Activated gamma-delta T cell (primary cell): Measurements from ENCODE around the gene MUC13.

Experiments
- DNase-seq: peaks from one replicate; lab custom pipeline; 2025; lab: John Stamatoyannopoulos, UW

The MUC13 gene

DNA sequence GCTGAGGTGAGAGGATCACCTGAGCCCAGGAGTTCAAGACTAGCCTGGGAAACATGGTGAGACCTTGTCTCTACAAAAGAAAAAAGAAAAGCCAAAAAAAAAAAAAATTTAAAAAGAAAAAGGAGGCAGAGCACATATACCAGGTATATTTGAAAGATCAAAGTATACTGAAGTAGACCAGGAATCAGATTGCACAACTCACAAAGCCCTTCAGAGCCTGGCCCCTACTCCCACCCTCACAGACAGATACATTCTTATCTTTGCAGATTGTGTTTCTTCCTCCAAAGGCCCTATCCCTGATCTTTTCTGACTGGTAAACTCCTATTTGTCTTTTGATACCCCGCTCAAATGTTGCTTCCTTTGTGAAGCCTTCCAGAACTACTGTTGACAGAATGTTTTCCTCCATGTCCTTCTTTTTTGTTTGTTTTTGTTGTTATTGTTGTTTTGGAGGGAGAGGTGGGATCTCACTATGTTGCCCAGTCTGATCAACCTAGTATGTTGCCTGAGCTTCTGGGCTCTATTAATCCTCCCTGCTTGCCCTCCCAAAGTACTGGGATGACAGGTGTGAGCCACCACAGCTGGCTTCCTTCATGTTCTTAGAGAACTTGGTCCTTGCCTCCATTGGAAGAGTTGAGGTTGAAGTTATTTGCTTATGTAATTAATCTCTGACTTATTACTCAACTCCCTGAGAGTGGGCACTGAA, 37.6 kb downstream of the MUC13 start:
- DNase-seq = no peak

DNA sequence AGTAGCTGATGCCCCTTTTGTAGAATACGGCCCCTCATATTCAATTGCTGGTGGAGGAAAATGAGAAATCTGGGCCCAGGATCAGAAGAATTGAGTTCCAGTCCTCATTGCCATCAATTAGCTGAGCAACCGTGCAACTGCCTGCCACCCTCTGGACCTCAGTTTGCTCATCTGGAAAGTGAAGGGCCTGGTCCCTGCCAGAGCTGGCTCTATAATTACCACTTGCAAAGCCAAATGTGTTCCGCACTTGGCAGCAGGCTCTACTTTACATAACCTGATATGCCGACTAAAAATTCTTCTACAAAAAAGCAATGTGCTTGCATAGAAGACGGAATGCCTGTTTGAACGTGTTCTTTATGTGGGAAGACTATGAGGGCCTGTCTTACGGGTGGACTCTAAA, 38.8 kb downstream of the MUC13 start:
- DNase-seq = no peak

DNA sequence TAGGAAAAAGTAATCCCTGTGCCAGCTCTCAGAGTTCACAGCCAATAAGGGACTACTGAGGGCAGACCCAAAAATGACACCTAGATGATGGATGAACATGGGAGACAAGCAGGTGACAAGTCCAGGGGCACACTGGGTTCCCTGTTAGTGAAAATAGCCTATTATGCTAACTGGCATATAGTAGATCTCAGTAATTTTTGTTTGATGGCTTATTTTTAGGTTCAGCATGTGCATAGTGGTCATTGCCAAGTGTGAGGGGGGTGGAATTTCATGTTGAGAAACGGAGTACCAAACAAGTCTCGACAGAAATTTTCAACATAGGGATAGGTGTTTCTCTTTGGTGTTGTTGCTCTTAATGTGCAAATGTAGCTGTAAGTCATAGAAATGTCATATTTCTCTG, 41.0 kb downstream of the MUC13 start:
- DNase-seq = no peak

DNA sequence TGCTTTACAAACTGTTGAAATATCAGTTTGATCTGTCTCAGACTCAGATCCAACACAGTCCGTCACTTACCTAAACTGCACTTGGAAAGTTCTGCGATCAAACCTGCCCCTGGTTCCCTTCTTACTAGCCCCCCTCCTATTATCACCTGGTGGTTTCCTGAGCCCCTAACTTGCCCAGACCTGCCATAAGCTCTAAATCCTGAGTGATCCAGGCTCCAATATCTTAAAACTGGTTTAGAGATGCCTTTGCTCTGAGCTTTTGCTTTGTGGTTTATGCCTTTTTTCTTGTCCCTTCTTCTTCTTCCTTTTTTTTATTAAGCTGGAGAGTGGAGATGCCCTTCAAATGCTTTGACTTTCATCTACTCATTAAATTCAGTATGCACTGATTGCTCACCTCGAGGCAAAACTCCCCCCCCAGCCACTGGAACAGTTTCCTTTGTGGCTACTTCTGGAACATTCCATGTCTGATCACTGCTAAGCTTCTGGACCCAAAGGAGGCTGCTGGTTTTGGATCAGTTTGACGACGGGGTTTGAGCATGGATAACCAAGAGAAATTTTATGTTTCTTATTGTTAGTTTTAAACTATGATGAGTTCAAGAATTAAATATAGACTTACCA, 43.9 kb downstream of the MUC13 start:
- no peak for DNase-seq

DNA sequence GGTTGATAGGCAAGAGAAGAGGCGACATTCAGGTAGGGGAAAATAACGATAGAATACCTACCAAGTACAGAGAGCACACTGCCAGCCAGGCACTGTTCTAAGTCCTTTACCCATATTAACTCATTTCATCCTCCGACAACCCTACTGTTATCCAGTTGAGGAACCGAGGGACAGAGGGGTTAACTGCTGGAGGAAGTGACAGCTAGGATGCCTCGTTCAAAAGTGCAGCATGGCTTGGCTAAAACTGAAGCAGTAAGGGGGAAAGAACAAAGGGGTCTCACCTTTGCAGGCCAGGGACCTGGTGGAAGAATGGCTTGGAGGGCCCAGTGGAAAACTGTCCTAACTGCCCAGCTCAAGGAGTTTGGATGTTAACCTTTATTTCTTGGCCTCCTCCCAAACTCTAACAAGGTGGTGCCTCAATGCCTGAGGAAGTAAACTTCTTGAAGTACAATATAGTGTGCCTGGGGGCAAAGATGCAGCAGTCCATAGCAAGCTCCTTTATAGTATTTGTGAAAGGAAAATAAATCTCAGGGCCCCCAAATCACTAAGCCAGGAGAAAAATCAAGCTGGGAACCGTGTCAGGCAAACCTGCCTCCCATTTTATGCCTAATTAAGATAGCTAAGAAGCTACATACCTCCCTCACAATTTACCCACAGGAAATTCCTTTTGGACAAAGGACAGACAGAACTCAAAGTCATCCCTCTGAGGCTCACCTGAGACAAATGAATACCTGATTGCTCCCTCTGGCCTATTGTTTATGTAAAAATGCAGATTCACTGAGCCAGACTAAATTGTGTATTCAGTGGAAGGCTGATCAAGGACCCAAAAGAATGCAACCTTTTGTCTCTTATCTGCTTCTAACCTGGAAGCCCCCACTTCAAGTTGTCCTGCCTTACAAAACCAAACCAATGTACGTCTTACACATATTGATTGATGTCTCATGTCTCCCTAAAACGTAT, 45.8 kb downstream of the MUC13 start:
- no peak for DNase-seq

DNA sequence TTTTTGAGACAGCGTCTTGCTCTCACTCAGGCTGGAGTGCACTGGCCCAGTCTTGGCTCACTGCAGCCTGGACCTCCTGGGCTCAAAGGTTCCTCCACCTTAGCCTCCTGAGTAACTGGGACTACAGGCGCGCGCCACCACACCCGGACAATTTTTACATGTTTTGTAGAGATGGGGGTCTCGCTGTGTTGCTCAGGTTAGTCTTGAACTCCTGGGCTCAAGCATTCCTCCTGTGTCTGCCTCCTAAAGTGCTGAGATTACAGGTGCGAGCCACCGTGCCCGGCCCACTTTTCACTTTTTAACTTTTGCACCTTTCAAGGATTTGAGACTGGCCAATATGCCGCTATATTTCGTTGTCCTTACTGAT, 46.6 kb downstream of the MUC13 start:
- DNase-seq = no peak

DNA sequence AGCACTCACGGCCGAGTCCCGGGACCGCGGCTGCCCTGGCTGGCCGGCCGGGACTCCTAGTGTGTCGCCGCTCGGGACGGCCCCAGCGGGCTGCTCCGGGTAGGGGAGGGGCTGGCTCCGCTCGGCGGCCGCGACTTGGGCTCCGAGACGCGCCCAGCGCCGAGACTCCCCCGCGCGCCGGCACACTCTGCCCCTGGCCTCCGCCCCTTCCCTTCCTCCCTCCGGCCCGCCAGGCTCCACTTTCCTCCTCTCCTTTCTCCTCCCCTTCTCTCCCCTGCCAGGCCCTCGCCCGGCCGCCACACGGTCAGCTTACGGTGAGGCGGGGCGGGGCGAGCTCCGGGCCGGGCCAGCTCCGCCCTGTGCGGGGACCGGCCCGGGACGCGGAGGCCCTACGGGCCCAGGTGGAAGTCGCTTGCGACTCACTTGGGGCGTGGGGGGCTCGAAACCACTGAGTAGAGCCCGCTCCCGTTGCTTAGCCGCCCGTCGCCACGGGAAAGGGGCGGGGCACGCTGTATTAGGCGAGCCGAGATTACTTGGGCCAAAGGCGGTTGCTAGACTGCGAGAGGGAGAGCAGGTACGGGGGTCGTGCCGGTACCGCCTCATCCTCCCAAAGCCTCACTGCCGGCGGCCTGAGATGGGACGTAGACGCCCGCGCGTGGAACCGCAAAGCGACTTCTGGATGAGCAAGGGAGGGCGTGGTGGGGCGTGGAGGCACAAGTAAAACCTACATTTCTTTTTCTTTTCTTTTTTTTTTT, 47.2 kb downstream of the MUC13 start, which contains the start of gene ITGB5:
ITGB5 (minus strand) TSS at position 189 of the 755 bp plus-strand sequence. CDS start 365 bp downstream, outside the sequence.
- DNase-seq = no peak

DNA sequence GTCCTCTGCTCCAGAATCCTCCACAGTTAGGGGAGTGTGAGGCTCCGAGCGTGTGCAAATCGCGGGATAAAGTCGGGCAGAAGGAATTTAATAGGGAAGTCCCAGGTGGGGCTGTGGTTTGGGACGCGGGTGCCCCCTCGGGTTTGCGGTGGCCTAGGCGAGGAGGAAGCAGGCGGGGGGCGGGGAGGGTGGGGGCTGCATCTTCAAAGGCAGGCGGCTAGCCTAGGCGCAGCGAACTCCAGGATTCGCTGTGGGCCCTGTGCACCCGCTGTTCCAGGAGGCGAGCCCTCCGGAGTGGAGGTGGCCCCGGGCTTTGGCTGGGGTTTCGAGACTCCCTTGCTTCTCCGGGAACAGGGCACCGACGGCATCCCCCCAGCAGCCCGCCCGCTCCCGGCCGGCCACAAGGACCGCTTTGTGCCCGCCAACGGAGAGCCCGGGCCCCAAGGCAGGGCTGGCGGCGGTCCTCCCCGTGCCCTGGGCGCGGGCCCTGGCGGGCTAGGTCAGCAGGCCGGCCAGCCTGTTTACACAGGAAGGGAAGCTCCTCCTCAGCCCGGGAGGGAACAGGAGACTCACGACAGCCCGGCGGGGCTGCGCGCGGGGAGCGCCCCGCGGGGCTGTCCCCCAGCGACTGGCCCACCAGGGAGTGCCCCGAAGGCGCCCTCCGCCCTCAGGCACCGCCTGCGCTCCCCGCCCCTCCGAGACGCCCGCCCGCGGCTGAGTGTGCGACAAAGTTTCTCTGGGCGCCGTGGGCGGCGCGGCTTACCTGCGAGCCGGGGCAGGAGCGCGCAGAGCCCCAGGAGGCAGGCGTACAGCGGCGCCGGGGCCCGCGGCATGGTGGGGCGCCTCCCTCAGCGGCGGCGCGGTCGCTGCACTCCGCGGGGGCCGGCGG, 48.1 kb downstream of the MUC13 start:
- no peak for DNase-seq

DNA sequence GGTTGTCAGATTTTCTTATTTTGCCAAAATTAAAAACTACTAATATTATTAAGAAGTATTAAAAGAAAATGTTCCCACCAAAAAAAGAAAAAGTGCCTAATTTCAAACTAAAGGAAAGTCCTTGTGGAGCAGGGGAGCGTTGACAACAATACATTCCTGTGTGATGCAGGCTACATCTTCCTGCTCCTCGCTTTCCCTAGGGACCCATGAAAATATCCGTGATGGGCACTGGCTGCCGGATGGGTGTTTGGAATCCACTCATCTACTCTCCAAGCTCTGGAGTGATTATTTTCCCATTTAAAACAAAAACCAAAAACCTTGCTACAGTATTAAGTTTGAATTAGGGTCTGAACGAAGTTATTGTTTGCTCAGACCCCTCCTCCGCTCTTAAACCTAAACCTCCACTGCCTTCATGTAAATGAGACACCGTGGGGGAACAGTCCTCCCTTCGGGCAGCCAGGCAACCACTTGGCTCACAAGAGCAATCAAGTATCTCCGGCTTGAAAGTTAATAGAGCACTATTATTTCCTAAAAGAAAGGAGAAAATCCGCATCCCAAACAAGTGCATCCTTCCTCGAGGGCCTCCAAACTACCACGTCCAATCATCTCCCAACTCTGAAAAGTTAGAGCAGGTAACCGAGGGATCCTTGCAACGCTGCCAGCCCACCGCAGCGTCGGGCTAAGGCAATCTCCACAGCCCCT, 48.9 kb downstream of the MUC13 start:
- DNase-seq = no peak

DNA sequence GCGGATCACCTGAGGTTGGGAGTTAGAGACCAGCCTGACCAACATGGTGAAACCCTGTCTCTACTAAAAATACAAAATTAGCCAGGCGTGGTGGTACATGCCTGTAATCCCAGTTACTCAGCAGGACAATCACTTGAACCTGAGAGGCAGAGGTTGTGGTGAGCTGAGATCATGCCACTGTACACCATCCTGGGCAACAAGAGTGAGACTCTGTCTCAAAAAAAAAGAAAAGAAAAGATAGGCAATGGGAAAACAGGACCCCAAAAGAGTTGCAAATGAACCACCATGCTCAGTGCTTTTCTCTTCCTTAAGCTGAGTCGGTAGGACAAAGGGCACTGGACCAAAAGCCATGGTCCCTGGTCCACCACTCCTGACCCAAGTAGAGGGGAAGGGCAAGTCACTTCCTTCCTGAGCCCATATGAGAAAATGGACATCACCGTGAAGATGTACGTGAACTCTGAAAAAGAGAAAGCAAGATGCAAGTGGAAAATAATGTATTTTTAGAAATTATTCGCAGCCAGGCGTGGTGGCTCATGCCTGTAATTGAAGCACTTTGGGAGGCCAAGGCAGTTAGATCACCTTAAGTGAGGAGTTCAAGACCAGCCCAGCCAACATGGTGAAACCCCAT, 50.0 kb downstream of the MUC13 start:
- no peak for DNase-seq

DNA sequence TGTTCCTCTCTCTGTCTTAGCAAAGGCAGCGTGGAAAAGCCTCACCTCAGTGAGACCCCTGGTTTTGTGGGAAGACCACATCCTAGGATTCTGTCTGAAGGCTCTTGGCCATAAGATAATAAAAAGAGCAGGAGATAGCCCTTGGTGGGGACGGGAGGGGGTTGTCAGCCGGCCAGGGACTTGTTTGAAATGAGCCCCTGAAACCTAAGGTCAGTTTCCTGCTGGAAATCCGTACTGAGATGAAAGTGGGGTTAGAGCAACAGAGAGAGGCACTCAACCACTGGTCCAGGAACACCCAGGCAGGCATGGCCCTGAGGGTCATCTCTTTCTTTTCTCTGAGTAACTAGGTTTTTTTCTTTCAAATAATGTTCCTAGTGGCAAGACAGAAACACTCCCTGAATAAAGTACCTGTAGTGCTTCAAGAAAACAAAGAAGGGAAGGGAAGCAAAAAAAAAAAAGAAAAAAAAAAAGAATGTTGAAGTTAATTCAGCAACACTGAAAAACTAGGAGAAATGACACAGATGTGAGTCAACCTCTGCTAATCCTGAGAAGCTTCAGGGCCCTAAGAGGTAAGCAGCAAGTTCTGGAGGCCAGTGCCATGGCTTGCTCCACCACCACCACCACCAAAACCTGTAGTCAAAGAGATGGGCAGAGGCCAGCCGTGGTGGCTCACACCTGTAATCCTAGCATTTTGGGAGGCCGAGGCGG, 50.6 kb downstream of the MUC13 start:
- no peak for DNase-seq

DNA sequence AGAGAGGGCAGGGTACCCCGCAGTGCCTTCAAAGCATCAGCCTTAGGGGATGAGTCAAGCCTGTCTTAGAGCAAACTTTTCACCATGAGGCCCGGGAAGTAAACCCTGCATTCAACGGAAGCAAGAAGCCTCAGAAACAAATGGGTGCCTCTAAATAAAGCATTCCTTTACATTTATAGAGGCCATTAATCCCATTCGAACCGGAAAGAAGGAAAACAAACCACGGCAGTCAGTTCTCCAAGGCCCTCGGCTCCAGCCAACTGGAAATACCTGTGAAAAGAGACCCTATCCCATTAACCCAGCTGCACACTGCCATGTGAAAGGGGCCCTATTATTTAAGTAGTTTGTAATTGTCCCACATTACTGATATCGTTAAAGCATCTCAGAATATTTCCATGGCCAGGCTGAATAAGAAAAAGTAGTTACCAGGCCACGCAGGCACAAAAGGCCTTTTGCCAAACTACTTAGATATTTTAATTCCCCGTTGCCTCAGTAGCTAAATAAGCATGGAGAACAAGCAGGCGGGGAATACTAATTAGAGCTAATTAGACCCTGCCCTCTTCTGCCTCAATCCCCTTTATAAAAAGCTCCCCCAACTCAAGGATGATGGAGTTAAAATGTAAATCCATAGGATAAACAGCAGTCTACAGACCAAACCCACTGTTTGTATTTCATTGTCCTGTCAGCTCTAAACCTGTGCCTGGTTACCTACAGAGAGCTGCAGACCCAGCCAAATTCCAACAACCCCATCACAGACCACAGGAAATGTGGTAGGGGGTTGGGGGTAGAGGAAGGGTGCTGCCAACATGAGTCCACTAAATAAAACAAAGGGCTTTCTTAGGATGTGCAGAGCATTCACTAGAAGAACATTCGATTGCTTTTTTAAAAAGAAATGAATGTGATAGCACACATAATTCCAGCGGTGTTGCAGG, 51.5 kb downstream of the MUC13 start:
- DNase-seq = no peak

DNA sequence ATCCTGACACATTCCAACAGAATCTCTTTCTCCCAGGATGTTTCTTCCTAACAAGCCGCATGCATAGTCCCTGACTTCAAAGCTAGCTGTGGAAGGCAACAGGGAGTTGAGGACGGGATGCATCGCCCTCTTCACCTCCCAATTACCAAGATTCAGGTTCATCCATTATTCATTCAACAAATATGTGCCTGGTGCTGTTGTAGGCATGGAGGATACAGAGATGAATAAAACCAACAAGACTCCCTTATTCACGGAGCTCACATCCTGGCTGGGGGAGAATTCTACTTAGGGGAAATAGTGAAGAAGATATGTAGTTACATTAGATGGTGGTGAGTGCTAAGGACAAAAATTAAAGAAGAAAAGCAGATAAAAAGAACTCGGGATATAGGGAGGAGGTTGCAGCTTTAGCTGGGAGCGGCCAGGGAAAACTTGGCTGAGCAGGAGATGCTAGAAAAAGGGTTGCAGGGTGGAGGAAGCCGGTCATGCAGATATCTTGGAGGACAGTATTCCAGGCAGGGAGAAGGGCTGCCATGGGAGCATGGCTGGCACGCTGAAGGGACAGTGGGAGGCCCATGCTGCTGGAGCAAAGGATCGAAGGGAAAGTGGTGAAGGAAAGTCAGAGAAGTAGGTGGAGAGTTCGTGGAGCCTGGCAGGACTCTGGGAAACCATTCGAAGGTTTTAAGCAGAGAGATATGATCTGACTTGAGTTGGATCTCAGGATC, 52.4 kb downstream of the MUC13 start:
- DNase-seq = no peak

DNA sequence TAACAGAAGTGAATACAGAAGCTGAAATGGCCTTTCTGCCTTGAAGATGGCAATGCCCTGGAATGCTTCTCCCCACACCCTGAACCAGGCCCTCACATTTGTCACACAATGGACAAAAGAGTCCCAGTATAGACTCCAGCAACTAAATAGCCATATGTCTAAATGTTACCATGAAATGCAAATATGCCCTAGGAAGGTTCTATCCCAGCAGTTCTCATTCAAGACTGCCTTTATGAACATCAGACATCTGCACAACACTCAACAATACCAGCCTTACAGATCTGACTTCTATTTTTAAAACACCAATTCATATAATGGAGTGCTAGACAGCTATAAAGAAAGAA, 55.2 kb downstream of the MUC13 start:
- no peak for DNase-seq

DNA sequence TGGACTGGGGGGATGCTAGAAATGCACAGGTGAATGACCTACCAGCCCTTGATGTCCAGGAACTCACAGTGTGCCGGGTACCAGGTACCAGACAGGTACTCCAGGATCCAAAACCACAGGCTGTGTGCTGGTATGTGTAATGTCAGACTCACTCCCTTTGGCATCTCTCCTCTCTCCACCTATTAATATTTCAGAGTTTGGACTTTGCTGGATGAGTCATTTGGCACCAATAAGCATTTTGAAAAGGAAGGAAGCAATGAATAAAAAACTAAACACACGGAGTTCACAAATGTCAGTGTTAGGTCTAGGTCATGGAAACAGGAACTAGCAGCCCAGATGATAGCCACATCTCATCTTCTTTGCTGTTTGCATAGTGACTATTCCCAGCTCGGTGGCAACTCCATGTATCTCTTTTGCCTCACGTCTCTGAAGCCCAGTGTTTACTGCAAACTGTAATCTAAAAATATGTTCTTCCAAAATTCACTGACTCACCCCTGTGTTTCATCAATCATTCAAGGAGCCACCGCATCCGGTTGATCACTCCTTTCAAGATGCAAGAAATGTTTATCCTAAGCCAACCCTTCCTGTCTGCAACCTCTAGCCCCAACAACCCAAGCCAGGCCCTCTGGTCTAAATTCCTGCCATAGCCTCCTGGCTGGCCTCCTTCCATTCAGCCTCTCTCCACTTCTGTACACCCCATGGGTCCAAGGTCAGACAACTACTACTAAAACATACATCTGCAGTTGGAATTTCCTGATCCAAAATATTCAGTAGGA, 55.8 kb downstream of the MUC13 start:
- no peak for DNase-seq

DNA sequence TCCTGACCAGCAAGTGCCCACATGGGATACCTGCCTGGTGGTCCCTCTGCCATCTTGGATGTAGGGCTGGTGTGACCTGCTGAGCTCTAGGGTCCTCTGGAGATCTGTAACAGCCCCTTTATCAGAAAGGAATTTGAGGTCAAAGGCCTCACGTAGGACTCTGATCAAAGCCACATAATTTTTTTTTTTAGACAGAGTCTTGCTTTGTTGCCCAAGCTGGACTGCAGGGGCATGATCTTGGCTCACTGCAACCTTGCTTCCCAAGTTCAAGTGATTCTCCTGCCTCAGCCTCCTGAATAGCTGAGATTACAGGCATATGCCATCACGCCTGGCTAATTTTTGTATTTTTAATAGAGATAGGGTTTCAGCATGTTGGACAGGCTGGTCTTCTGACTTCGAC, 56.9 kb downstream of the MUC13 start:
- no peak for DNase-seq

DNA sequence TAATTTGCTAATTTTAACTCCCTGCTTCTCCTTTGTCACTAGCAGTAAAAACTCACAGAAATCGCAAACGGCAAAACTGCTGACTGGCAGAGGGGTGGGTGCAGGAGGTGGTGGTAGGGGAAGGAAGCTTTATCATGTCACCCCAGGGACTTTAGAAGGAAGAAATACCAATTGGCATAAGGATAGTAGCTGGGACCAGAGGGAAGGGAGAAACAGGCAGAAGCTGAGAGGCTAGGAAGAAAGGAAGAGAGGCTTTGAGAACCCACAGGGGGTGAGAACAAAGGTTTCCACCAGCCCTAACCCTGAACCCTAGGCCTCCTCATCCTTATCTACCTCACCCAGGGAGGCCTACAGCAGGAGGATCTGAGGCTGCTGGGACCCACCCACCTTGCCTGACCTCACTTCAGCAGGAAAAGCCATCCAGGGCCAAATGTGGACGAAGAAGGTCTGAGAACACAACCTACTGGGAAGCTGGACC, 58.1 kb downstream of the MUC13 start:
- no peak for DNase-seq
